Neural progenitor cell (in vitro differentiated cells): ENCODE measurements around the gene PRKCE. TPM values are rescaled to one million over a fixed set of nuclear protein-coding genes. Genes with fewer than 3 reads are reported as not detected.

ENCODE experiments used
- DNase-seq: peaks from one replicate; pipeline ENCODE4 v3.0.0-alpha.2; 2016; ENCODE audit warnings: low spot score
- H2AFZ ChIP-seq: fragments of 200-600 bp; sonication (generic); replicated peaks from 2 replicates; pipeline ENCODE4 v1.6.1; 2016; ENCODE audit warnings: antibody characterized with exemption
- H3F3A ChIP-seq: fragments of 200-600 bp; sonication (generic); 2 replicates; pipeline ENCODE4 v1.6.1; 2016; ENCODE audit warnings: antibody characterized with exemption, low read depth
- H3K27ac ChIP-seq: fragments of 200-600 bp; sonication (generic); 2 replicates; pipeline ENCODE4 v1.5.1; 2016; ENCODE audit warnings: mild to moderate bottlenecking
- H3K27me3 ChIP-seq: fragments of 200-600 bp; sonication (generic); 2 replicates; pipeline ENCODE4 v1.6.1; 2016; ENCODE audit warnings: mild to moderate bottlenecking, moderate library complexity
- H3K36me3 ChIP-seq: fragments of 200-600 bp; sonication (generic); 2 replicates; pipeline ENCODE4 v1.5.1; 2016
- H3K4me1 ChIP-seq: fragments of 200-600 bp; sonication (generic); 2 replicates; pipeline ENCODE4 v1.6.1; 2016; ENCODE audit warnings: mixed run types
- H3K4me2 ChIP-seq: fragments of 200-600 bp; sonication (generic); 2 replicates; pipeline ENCODE4 v1.6.1; 2016
- H3K4me3 ChIP-seq: fragments of 200-600 bp; sonication (generic); 2 replicates; pipeline ENCODE4 v1.5.1; 2016
- H3K79me2 ChIP-seq: fragments of 200-600 bp; sonication (generic); 2 replicates; pipeline ENCODE4 v1.6.1; 2016; ENCODE audit warnings: low read depth
- H3K9ac ChIP-seq: fragments of 200-600 bp; sonication (generic); 2 replicates; pipeline ENCODE4 v1.6.1; 2016
- H3K9me3 ChIP-seq: fragments of 200-600 bp; sonication (generic); 2 replicates; pipeline ENCODE4 v1.5.1; 2016; ENCODE audit warnings: low read depth
- H4K20me1 ChIP-seq: fragments of 200-600 bp; sonication (generic); 2 replicates; pipeline ENCODE4 v1.6.1; 2016; ENCODE audit warnings: low read depth
- H3K27ac Mint-ChIP-seq: 3 replicates; pipeline ENCODE4 v1.8.0; 2021; ENCODE audit warnings: mixed read lengths
- H3K27me3 Mint-ChIP-seq: 2 replicates; pipeline ENCODE4 v1.8.0; 2022; ENCODE audit warnings: low read depth, mild to moderate bottlenecking, inconsistent platforms, moderate library complexity, mixed read lengths; ENCODE audit not compliant: insufficient read depth
- H3K36me3 Mint-ChIP-seq: 3 replicates; pipeline ENCODE4 v1.8.0; 2021; ENCODE audit warnings: mixed read lengths
- H3K4me1 Mint-ChIP-seq: 3 replicates; pipeline ENCODE4 v1.8.0; 2021; ENCODE audit warnings: mixed read lengths
- H3K4me3 Mint-ChIP-seq: 3 replicates; pipeline ENCODE4 v1.8.0; 2021; ENCODE audit warnings: mild to moderate bottlenecking, moderate library complexity, mixed read lengths
- H3K9me3 Mint-ChIP-seq: 3 replicates; pipeline ENCODE4 v1.8.0; 2020; ENCODE audit warnings: mixed read lengths
- CTCF ChIP-seq: fragments of 200-600 bp; sonication (generic); IDR thresholded peaks from 2 replicates; pipeline ENCODE4 v1.5.1; 2017; ENCODE audit warnings: antibody characterized with exemption, mild to moderate bottlenecking
- EZH2 ChIP-seq: fragments of 200-600 bp; sonication (generic); IDR thresholded peaks from 2 replicates; pipeline ENCODE4 v1.6.1; 2017; ENCODE audit warnings: antibody characterized with exemption, mild to moderate bottlenecking, moderate library complexity
- EZH2phosphoT487 ChIP-seq: fragments of 200-600 bp; sonication (generic); IDR thresholded peaks from 2 replicates; pipeline ENCODE4 v1.6.1; 2017; ENCODE audit warnings: antibody characterized with exemption
- total RNA-seq: library from RNA; depleted of rRNA; stranded (reverse); fragments of >200 nt; gene quantifications from 2 replicates; pipeline ENCODE4 v1.2.3, GENCODE V29; 2015; ENCODE audit warnings: low replicate concordance

PRKCE gene
- total RNA-seq, 1 donor from 2014 or later = 4.1 TPM

- H4K20me1 ChIP-seq = no peaks in the 10 kb centered on the region
- H2AFZ ChIP-seq = no peak overlapping the region
- no peaks in the 10 kb centered on the region for H3K27me3 Mint-ChIP-seq
- no peaks in the 10 kb centered on the region for H3F3A ChIP-seq
- no peaks in the 10 kb centered on the region for H3K36me3 ChIP-seq
- TF ChIP-seq CTCF (no peak), EZH2phosphoT487 (no peak), EZH2 (no peak)
- no peak overlapping the region for H3K27ac Mint-ChIP-seq
- DNase-seq = no peak
- peaks cover 42% of the 10 kb centered on the region for H3K4me1 Mint-ChIP-seq
- H3K27me3 ChIP-seq = no peaks in the 10 kb centered on the region
- H3K79me2 ChIP-seq = no peaks in the 10 kb centered on the region
- no peaks in the 10 kb centered on the region for H3K4me1 ChIP-seq
- no peak overlapping the region for H3K27ac ChIP-seq
- no peak overlapping the region for H3K4me3 ChIP-seq
- H3K9ac ChIP-seq = no peak overlapping the region
- H3K9me3 Mint-ChIP-seq = peaks cover 4% of the 10 kb centered on the region
- H3K4me3 Mint-ChIP-seq = no peak overlapping the region
- H3K9me3 ChIP-seq = no peaks in the 10 kb centered on the region
- no peak overlapping the region for H3K4me2 ChIP-seq
- H3K36me3 Mint-ChIP-seq = no peaks in the 10 kb centered on the region
Measured at GRCh38 chr2:45911538-45911937, 260.1 kb downstream of the PRKCE start.

- no peak overlapping the region for H3K27ac ChIP-seq
- no peaks in the 10 kb centered on the region for H3F3A ChIP-seq
- Mint-ChIP-seq H3K36me3 (no peaks in the 10 kb centered on the region), H3K4me1 (peaks cover 36% of the 10 kb centered on the region), H3K27me3 (peaks cover 2% of the 10 kb centered on the region), H3K9me3 (peaks cover 4% of the 10 kb centered on the region), H3K4me3 (no peak overlapping the region), H3K27ac (no peak overlapping the region)
- no peaks in the 10 kb centered on the region for H3K4me1 ChIP-seq
- no peak overlapping the region for H3K9ac ChIP-seq
- no peak overlapping the region for H3K4me2 ChIP-seq
- TF ChIP-seq EZH2phosphoT487 (no peak), CTCF (no peak), EZH2 (no peak)
- DNase-seq = no peak
- H3K4me3 ChIP-seq = no peak overlapping the region
- H3K9me3 ChIP-seq = no peaks in the 10 kb centered on the region
- no peaks in the 10 kb centered on the region for H3K36me3 ChIP-seq
- H2AFZ ChIP-seq = no peak overlapping the region
- no peaks in the 10 kb centered on the region for H3K27me3 ChIP-seq
- no peaks in the 10 kb centered on the region for H4K20me1 ChIP-seq
- no peaks in the 10 kb centered on the region for H3K79me2 ChIP-seq
Measured at GRCh38 chr2:45912109-45912508, 260.6 kb downstream of the PRKCE start.

GRCh38 chr2:45913539-45913938 lies 262.1 kb downstream of the PRKCE start:
- Histone ChIP-seq H3K27me3 (no peaks in the 10 kb centered on the region), H3K4me2 (no peak overlapping the region), H3K9me3 (no peaks in the 10 kb centered on the region), H3K79me2 (no peaks in the 10 kb centered on the region), H3K36me3 (no peaks in the 10 kb centered on the region), H3K4me1 (no peaks in the 10 kb centered on the region), H3F3A (no peaks in the 10 kb centered on the region), H3K4me3 (no peak overlapping the region), H3K27ac (no peak overlapping the region), H3K9ac (no peak overlapping the region), H4K20me1 (no peaks in the 10 kb centered on the region), H2AFZ (no peak overlapping the region)
- TF ChIP-seq EZH2 (no peak), EZH2phosphoT487 (no peak), CTCF (no peak)
- Mint-ChIP-seq H3K9me3 (peaks cover 5% of the 10 kb centered on the region), H3K27me3 (peaks cover 2% of the 10 kb centered on the region), H3K27ac (no peak overlapping the region), H3K4me3 (no peak overlapping the region), H3K36me3 (peaks cover 3% of the 10 kb centered on the region), H3K4me1 (peaks cover 22% of the 10 kb centered on the region)
- DNase-seq = no peak
